Germinal center (tissue), 1 donor: ENCODE results near the gene NCAPH2.
A peak's percentile ranks its signal among the peaks of the same experiment; 100 is the strongest.

ENCODE experiments used
- DNase-seq: peaks from one replicate; pipeline ENCODE4 v3.0.0; 2012; ENCODE audit warnings: mixed read lengths, low spot score

Gene NCAPH2

GRCh38 chr22:50507991-50508884 is at the start of gene NCAPH2:
Gene NCAPH2 (plus strand): TSS chr22:50508224. CDS start chr22:50508338, 114 bp downstream.
- DNase-seq, result peak; percentile 100

GRCh38 chr22:50459016-50459415 is 49.0 kb upstream of the NCAPH2 start:
- no peak for DNase-seq

GRCh38 chr22:50459496-50460140 is 48.4 kb upstream of the NCAPH2 start:
- DNase-seq, result no peak

- DNase-seq, result no peak
Observed at GRCh38 chr22:50460938-50461337, 47.1 kb upstream of the NCAPH2 start.

- no peak for DNase-seq
Observed at GRCh38 chr22:50461536-50461935, 46.5 kb upstream of the NCAPH2 start.

- no peak for DNase-seq
Observed at GRCh38 chr22:50461979-50462540, 46.0 kb upstream of the NCAPH2 start.

GRCh38 chr22:50463188-50463900 is 44.7 kb upstream of the NCAPH2 start:
- DNase-seq, result no peak

- no peak for DNase-seq
Observed at GRCh38 chr22:50464451-50464850, 43.6 kb upstream of the NCAPH2 start.

GRCh38 chr22:50465066-50465930 is 42.7 kb upstream of the NCAPH2 start:
- no peak for DNase-seq

GRCh38 chr22:50467341-50467740 is 40.7 kb upstream of the NCAPH2 start:
- no peak for DNase-seq

GRCh38 chr22:50467773-50468440 is 40.1 kb upstream of the NCAPH2 start:
- no peak for DNase-seq

- DNase-seq, result no peak
Observed at GRCh38 chr22:50468626-50469025, 39.4 kb upstream of the NCAPH2 start.

GRCh38 chr22:50469377-50470305 is 38.4 kb upstream of the NCAPH2 start:
- peak; percentile 95 for DNase-seq

- peak; percentile 77 for DNase-seq
Observed at GRCh38 chr22:50470491-50470890, 37.5 kb upstream of the NCAPH2 start.

- no peak for DNase-seq
Observed at GRCh38 chr22:50471197-50471847, 36.7 kb upstream of the NCAPH2 start.

- DNase-seq, result no peak
Observed at GRCh38 chr22:50471962-50472361, 36.1 kb upstream of the NCAPH2 start.

- peak; percentile 74 for DNase-seq
Observed at GRCh38 chr22:50473088-50473487, 34.9 kb upstream of the NCAPH2 start.

GRCh38 chr22:50473855-50474671 is 34.0 kb upstream of the NCAPH2 start:
- peak; percentile 34 for DNase-seq
